Calu3 (cell line): ENCODE results near the gene SIRT7. TPM values are rescaled to one million over a fixed set of nuclear protein-coding genes. Genes with fewer than 3 reads are reported as not detected.

Experiments used
- BruUV-seq: library from RNA; stranded (reverse); fragments of 400-500 nt; replicated peaks from 2 replicates; lab custom pipeline; 2021; lab: Mats Ljungman, UMichigan
- CTCF ChIA-PET: fragments of 300-600 bp; sonication (Branson Sonifier 250); formaldehyde crosslinking; loops from one replicate; lab custom pipeline; 2022; ENCODE audit warnings: antibody characterized with exemption; lab: Charles Lee
- DNase-seq: peaks from one replicate; pipeline ENCODE4 v3.0.0; 2022
- H3K27ac Mint-ChIP-seq: one replicate; pipeline ENCODE4 v1.8.0; 2022; ENCODE audit warnings: mixed read lengths; ENCODE audit not compliant: unreplicated experiment
- H3K27me3 Mint-ChIP-seq: one replicate; pipeline ENCODE4 v1.8.0; 2022; ENCODE audit warnings: mixed read lengths; ENCODE audit not compliant: unreplicated experiment
- H3K36me3 Mint-ChIP-seq: one replicate; pipeline ENCODE4 v1.8.0; 2022; ENCODE audit warnings: mild to moderate bottlenecking, moderate library complexity, mixed read lengths; ENCODE audit not compliant: insufficient read depth, unreplicated experiment
- H3K4me1 Mint-ChIP-seq: one replicate; pipeline ENCODE4 v1.8.0; 2022; ENCODE audit warnings: mild to moderate bottlenecking, low read depth, mixed read lengths; ENCODE audit not compliant: unreplicated experiment
- H3K4me3 Mint-ChIP-seq: one replicate; pipeline ENCODE4 v1.8.0; 2022; ENCODE audit warnings: mild to moderate bottlenecking, low read depth, moderate library complexity, mixed read lengths; ENCODE audit not compliant: unreplicated experiment
- H3K9me3 Mint-ChIP-seq: one replicate; pipeline ENCODE4 v1.8.0; 2022; ENCODE audit warnings: low read depth, mixed read lengths; ENCODE audit not compliant: unreplicated experiment
- intact Hi-C: fragments of 100-400 bp; cut with micrococcal nuclease; formaldehyde crosslinking; loops from one replicate; pipeline ENCODE4 v1.10.0; 2022; ENCODE audit not compliant: unreplicated experiment
- total RNA-seq: library from RNA; stranded (reverse); gene quantifications from 2 replicates; pipeline ENCODE4 v1.2.3, GENCODE V29; 2022
- TF ChIP-seq, protein P1 (sequence below): fragments of 200-600 bp; IDR thresholded peaks from one replicate; pipeline ENCODE4 v1.8.0; 2022; ENCODE audit warnings: antibody characterized with exemption; ENCODE audit not compliant: unreplicated experiment

SIRT7 gene
- total RNA-seq, 1 experiment from 2014 or later: 50.3 TPM

DNA sequence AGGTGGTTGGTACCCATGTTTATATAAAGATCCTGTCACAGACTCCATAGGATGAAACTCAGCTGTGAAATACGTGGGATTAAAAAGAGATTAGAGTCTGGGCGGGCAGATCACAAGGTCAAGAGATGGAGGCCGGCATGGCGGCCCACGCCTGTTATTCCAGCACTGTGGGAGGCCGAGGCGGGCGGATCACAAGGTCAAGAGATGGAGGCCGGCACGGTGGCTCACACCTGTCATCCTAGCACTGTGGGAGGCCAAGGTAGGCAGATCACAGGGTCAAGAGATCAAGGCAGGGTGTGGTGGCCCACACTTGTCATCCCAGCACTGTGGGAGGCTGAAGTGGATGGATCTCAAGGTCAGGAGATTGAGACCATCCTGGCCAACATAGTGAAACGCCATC lies 22.6 kb downstream of the SIRT7 start:
- peaks cover 2% of the 10 kb centered on the region for H3K27me3 Mint-ChIP-seq
- TF ChIP-seq, protein P1, sequence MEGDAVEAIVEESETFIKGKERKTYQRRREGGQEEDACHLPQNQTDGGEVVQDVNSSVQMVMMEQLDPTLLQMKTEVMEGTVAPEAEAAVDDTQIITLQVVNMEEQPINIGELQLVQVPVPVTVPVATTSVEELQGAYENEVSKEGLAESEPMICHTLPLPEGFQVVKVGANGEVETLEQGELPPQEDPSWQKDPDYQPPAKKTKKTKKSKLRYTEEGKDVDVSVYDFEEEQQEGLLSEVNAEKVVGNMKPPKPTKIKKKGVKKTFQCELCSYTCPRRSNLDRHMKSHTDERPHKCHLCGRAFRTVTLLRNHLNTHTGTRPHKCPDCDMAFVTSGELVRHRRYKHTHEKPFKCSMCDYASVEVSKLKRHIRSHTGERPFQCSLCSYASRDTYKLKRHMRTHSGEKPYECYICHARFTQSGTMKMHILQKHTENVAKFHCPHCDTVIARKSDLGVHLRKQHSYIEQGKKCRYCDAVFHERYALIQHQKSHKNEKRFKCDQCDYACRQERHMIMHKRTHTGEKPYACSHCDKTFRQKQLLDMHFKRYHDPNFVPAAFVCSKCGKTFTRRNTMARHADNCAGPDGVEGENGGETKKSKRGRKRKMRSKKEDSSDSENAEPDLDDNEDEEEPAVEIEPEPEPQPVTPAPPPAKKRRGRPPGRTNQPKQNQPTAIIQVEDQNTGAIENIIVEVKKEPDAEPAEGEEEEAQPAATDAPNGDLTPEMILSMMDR: no peak
- no TSS peak for BruUV-seq
- intact Hi-C loops: no loop called here
- CTCF ChIA-PET: no interaction called here
- H3K36me3 Mint-ChIP-seq: peaks cover 62% of the 10 kb centered on the region
- no peak overlapping the region for H3K4me3 Mint-ChIP-seq
- no peak overlapping the region for H3K27ac Mint-ChIP-seq
- DNase-seq: no peak
- H3K4me1 Mint-ChIP-seq: no peaks in the 10 kb centered on the region
- H3K9me3 Mint-ChIP-seq: no peaks in the 10 kb centered on the region

DNA sequence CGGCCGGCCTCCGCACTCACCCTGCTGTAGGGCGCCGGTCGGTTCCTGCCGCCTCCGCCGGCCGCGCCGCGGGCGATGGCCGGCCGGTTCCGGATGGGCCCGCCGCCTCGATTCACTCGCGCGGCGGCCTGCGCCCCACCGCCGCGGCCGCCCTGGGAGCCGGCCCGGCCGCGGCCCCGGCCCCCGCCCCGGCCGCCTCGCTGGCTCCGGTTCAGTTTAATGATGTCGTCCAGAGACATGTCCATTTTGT lies 26.7 kb downstream of the SIRT7 start:
- H3K4me1 Mint-ChIP-seq: no peaks in the 10 kb centered on the region
- BruUV-seq: no TSS peak
- CTCF ChIA-PET: no interaction called here
- peak overlapping the region; percentile 92 for H3K4me3 Mint-ChIP-seq
- H3K27me3 Mint-ChIP-seq: no peaks in the 10 kb centered on the region
- TF ChIP-seq, protein P1: no peak
- peak overlapping the region; percentile 93 for H3K27ac Mint-ChIP-seq
- peaks cover 90% of the 10 kb centered on the region for H3K36me3 Mint-ChIP-seq
- H3K9me3 Mint-ChIP-seq: no peaks in the 10 kb centered on the region
- intact Hi-C loops: no loop called here
- DNase-seq: no peak

DNA sequence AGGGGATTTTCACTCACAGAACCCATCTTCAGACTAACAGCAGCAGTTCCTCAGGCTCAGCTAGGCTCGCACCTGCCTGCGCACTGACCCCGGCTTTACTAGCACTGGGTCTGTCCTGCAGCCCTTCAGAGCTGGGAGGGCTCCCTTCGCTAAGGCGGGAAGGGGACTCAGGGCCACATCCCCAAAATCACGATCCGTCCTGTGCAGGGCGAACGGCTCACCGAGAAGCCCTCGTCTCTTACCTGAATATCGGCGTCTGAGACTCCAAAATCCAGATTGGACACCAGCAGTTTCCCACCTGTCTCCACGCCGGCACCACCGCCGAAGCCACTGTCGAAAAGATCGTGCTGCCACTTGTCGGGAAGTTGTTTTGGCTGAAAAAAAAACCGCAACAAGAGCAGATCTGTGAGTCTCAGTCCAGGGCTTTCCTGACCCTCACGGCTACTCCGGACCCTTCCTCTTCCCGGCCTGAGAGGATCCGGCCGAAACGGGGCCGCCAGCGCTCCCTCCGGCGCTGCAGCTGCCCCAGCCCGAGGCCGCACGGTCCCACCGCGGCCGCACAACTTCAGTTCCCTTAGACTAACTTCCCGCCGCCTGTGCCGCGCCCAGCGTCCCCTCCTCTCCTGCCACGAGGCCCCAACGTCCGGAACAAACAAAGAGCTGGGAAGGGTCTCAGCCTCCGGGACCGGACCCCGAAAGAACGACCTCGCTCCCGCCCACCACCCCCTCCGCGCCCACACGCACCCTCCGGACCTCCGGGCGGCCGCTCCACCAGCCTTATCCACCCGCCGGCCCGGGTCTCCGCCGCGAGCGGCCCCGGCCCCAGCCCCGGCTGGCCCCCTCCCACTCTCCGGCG lies 27.3 kb downstream of the SIRT7 start:
- Mint-ChIP-seq H3K4me3 (peak overlapping the region; percentile 92), H3K4me1 (no peaks in the 10 kb centered on the region), H3K27me3 (no peaks in the 10 kb centered on the region), H3K9me3 (no peaks in the 10 kb centered on the region), H3K36me3 (peaks cover 91% of the 10 kb centered on the region), H3K27ac (peak overlapping the region; percentile 93)
- no TSS peak for BruUV-seq
- TF ChIP-seq, protein P1: no peak
- no peak for DNase-seq
- intact Hi-C loops: no loop called here
- CTCF ChIA-PET: no interaction called here

DNA sequence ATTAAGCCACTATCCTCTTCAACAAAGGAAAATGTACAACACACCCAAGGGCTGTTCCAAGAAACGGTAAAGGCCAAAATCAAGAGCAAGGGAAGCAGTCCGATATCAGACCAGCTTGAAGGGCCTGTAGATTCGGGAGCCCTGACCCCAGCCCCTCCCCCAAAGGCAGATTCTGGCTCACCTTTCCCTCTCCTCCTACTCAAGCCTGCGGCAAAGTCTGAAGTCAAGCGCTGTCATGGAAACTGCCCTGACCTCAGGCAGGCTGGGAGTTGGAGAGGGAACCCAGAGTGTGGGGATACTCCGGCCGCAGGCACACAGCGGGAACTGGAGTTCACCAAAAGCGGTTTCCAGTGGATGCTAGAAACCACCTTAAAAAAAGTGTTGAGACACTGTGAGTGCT lies 28.4 kb downstream of the SIRT7 start:
- TF ChIP-seq, protein P1: no peak
- CTCF ChIA-PET: no interaction called here
- Mint-ChIP-seq H3K4me1 (no peaks in the 10 kb centered on the region), H3K27me3 (no peaks in the 10 kb centered on the region), H3K27ac (peak overlapping the region; percentile 47), H3K9me3 (no peaks in the 10 kb centered on the region), H3K4me3 (peak overlapping the region; percentile 92), H3K36me3 (peaks cover 86% of the 10 kb centered on the region)
- BruUV-seq: no TSS peak
- no peak for DNase-seq
- intact Hi-C loops: no loop called here
